Fibroblast of upper back skin (primary cell): ENCODE data around the gene VPS13D.

Experiments
- DNase-seq: peaks from one replicate; pipeline ENCODE4 v3.0.0-alpha.2; 2013

VPS13D gene

GRCh38 chr1:12475101-12475500 lies 245.3 kb downstream of the VPS13D start:
- DNase-seq: no peak

DNA sequence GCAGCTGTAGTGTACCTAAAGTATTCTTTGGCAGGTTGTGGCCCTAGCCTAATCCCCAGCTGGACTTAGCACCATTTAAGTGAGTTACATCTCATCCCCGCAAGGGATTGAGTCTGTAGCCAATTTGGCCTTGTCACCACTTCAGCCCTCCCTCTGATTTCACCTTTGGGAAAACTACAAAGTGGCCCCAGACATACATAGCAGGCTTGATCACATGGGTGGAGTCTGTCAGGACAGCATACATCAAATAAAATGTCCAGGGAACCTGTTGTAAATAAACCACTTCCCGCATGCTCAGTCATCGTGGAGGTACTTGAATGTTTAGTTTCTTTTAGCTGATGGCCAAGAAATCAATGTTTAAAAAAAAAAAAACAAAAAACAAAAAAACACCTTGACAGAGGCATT lies 245.7 kb downstream of the VPS13D start:
- DNase-seq: no peak

- DNase-seq: no peak
Measured at GRCh38 chr1:12475947-12476346, 246.1 kb downstream of the VPS13D start.

GRCh38 chr1:12477314-12477713 lies 247.5 kb downstream of the VPS13D start:
- no peak for DNase-seq

DNA sequence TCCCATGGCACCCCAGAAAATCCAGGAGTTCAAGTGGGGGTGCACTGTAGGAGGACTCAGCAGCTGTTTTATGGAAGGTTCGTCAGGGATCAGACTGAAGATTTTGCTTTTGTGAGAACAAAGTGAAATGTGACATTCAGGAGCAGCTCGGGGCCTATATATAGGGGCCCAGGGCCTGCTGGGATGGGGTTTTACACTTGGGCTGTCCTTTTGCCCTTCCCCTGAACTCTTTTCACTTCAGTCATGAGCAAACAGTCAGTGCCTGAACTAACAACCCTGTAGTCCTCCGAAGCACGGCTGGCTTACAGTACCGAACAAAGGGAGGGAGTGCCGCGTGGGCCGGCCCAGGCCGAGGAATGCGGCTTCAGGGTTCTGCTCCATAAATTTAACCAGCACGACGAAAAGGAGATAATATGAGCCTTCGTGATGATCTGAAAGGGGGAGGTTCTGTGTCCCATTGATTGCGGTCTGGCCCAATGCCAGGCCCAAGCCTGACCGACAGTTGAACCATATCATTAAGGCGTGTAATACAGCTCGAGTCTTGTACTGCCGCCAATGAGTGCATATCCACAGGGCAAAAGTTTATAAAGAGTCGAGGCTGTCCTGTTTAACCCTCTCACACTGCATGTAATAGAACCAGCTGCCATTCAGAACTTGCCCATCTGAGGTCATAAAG lies 248.2 kb downstream of the VPS13D start:
- DNase-seq: peak; percentile 99

- DNase-seq: no peak
Measured at GRCh38 chr1:12478612-12478985, 248.8 kb downstream of the VPS13D start.

GRCh38 chr1:12479311-12479710 lies 249.5 kb downstream of the VPS13D start:
- no peak for DNase-seq

- DNase-seq: no peak
Measured at GRCh38 chr1:12480041-12480440, 250.2 kb downstream of the VPS13D start.

DNA sequence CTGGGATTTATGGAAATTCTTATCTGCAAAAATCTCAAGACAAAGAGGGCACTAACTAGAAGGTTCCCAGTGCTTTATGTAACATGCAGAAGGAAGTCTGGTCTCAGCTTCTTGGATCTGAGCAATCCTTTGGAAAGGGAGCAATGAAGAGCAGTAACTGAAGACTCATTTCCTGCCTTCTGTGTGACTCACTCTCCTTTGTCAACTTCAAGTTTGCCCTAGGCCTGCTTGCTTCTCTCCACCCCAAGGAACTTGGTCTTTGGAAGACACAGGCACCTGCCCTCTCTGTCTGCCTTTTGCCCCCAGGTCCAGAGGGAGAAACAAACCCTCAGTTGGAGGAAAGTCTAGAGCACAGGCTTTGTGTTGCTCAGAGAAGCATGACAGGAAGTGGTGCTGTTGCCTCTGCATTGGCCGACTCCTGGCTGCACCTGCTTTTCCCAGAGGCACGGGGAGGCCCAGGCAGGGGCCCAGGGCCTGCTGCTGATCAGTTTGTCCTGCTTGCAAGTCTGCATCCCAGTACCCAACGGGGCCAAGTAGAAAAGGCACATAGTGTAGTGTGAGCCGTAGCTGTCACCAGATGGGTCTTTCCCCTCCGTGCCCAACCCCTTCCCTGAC lies 251.0 kb downstream of the VPS13D start:
- DNase-seq: peak; percentile 88

GRCh38 chr1:12481928-12482327 lies 252.1 kb downstream of the VPS13D start:
- no peak for DNase-seq

DNA sequence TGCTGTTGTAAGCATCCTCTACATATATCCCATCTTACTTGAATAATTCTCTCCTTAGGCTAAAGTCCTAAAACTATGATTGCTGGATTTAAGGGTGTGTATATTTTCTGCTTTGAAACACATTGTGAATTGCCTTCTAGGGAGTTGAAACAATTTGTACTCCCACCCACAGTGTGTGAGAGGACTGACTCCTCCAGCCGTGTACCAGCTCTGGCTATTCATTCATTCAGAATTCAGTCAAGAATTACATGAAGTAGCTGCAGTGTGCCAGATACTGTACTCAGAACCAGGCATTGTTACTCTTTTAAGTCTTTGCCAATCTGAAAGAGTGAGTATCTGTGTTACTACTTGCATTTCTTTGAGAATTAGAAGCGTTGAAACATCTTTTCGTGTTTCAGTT lies 253.2 kb downstream of the VPS13D start:
- DNase-seq: no peak

- peak; percentile 38 for DNase-seq
Measured at GRCh38 chr1:12485231-12486058, 255.6 kb downstream of the VPS13D start.

DNA sequence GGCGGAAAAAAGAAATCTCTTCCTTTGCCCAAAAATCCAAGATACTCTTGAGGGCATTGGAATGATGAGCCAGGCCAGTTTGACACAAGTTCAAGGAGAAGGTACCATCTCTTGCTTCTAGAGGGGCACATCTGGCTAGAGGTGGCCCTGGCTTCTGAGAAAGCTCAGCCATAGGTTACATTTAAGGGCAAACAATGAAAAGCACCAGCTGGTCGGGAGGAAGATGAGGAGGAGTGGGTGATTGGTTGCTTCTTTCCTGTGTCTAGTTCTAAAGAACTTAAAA lies 256.2 kb downstream of the VPS13D start:
- no peak for DNase-seq

DNA sequence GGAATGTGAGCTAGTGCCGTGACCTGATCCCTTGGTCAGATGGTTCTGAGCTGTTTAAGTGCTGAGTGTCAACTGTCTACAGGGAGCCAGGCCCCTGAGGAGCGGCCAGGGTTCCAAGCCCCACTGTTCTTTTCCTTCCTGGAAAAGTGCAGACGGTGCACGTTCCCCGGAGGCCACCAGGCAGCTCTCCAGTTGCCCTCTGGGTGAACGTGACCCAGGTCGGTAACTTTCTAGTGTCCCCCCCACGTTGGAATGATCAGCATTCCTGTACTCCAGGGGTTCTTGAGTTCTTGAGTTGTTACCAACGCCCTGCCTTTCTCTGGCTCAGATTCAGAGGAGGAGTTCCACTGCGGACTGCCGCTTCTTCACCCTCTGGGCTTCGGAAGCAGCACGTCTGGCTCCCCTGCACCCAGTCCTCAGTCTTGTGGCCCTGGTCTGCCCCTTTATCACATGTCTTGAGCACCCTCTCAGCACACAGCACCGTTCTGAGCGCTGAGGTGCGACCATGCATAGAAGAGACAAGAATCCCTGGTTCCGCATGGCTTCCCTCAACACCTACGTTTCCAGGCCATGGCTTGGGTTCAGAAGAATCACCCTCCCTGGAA lies 256.7 kb downstream of the VPS13D start:
- DNase-seq: peak; percentile 71

DNA sequence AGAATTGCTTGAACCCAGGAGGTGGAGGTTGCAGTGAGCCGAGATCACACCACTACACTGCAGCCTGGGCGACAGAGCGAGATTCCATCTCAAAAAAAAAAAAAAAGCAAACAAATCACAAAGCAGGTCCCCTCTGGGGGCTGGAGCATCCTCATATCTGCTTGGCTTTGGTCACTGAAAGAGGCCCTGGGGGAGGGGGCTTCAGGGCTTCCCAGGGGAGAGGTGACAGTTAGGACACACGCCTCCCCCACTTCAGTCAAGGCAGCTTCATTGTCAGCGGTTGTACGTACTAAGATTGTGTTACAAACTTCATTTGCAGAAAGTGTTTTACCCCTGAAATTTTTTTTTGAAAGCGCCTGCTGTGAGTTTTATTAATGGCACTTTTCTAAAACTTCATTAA lies 257.7 kb downstream of the VPS13D start:
- no peak for DNase-seq

DNA sequence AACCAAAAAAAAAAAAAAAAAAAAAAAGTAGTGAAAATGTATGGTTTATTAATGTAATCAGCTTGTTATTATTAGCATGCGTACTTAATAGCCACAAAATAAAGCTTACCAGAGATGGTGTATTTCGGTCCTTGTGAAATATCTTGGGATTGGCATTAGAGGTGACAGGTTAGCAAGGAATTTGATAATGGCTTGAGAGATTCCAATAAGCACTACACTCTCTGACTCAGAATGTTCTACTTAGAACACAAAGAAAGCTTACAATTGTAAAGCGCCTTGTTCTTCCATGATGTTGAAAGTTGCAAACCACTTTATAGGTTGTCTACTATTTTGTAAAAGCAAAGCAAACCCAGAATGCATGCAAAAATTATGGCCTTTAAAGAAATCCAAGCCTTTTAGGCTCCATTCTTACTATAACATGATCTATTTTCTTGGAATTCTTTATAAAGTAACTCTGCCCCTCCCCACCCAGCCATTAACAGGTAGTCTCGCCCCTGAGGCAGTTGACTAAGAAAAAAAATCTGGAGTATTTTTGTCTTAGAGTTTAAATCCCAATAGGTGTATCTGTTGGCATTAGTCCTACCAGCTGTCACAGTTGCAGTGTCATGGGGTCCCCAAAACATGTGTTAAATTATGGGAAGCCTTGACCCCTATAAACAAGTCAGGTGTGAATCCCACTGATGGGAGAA lies 259.0 kb downstream of the VPS13D start:
- DNase-seq: peak; percentile 40

GRCh38 chr1:12490532-12491142 lies 260.8 kb downstream of the VPS13D start:
- no peak for DNase-seq

DNA sequence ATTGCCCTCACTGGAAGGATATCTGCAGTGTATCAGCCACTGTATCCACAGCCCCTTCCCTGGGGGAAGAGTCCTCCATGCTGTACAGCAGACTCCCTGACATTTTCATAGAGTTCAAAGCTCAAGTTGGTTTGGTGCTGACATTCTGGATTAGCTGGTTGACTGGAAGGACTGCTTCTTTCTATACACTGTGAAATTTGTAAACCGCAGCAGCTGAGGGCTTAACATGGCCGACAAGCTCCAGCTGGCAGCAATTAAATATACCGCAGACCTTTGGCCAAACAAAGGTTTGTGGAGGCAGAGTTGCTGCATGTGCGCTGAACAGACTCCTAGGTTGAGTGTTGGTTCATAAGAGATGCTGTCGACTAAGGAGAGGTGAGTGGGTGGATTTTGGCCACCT lies 261.8 kb downstream of the VPS13D start:
- peak; percentile 92 for DNase-seq

GRCh38 chr1:12495725-12496124 lies 265.9 kb downstream of the VPS13D start:
- DNase-seq: no peak

DNA sequence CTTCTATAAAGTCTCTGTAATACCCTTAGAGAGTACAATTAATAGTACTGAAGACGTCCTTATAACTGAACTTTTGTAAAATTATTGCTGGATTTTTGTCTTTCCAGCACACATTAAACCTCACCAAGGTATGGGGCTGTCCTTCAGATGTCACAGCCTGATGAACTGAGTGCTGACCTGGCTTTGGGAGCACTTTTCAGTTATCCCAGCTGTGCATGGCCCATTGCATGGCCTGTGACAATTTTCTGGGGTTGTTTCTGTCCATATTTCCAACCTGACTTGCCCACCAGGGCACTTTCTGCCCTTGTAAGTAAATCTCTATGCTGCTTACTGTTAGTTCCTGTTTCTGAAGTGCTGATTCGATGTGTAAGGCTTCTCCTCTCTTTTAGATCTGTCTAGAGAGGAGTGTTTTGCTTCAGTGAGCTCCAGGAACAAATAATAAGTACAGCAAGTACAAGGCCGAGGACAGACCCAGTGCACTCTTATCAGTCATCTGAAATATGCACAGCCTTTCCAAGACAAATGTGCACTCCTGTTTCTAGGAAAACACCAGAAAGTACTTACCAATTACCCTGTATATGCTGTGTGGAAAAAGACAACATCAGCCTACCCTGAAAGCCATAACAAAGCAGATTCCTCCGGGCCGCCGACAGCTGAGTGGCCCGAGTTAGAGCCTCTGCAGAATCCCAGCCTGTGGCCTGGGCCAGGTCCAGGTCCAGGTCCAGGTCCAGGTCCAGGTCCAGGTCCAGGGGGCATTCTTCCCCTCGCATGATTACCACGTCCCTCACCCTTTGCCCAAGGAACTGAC lies 266.5 kb downstream of the VPS13D start:
- no peak for DNase-seq

DNA sequence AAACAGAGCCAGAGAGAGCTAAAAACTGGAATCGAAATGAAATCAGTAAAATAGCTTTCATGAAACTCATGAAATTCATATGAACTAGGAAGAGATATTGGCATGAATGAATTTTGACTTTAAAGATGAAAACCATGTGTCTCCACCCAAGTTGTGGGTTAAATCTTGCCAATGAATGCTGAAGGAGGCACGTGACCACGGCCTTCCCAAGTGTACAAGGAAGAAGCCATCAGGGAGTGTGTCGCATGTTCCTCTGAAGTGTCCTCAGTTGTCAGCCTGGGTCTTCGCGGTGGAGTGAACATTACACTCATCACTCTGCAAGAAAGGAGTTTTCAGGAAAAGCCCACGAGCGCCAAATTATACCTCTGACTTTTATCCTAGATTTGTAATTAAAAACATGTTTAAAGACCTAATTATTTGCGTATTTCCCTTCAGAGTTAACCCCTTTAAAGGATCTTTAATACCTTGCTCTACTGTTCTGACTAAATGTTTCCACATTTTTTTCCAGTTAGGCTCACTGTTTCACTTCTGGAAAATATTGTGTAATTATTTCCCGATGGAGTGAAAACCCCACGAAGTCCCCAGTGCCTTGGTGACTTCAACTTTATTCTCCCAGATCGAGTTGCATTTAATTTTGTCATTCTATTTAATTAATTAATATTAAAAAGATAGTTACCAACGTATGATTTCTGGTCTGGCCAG lies 269.9 kb downstream of the VPS13D start:
- DNase-seq: no peak
